SK-N-SH treated with all-trans-retinoic acid at 6 μM for 48 hours (cell line): ENCODE results near the gene CHSY1.

ENCODE experiments used
- ATAC-seq: fragments of 200-7000 bp; cut with Tn5 transposase; 3 replicates; pipeline ENCODE4 v1.9.1; 2020; ENCODE audit warnings: mild to moderate bottlenecking, moderate library complexity
- BACH2 ChIP-seq: fragments of 250-450 bp; sonication (Bioruptor Pico); IDR thresholded peaks from 2 replicates; pipeline ENCODE4 v1.9.0; 2021; ENCODE audit warnings: mild to moderate bottlenecking, borderline replicate concordance
- CREB5 ChIP-seq: fragments of 250-450 bp; sonication (Bioruptor Pico); IDR thresholded peaks from 2 replicates; pipeline ENCODE4 v1.5.1; 2020; ENCODE audit warnings: low read depth, mild to moderate bottlenecking, moderate library complexity
- CSRNP3 ChIP-seq: fragments of 250-450 bp; sonication (Bioruptor Pico); IDR thresholded peaks from 2 replicates; pipeline ENCODE4 v1.5.1; 2021; ENCODE audit warnings: mild to moderate bottlenecking, moderate library complexity
- ESRRG ChIP-seq: fragments of 250-450 bp; sonication (Bioruptor Pico); IDR thresholded peaks from 2 replicates; pipeline ENCODE4 v1.6.1; 2021; ENCODE audit warnings: mild to moderate bottlenecking
- ISL1 ChIP-seq: fragments of 250-450 bp; sonication (Bioruptor Pico); IDR thresholded peaks from 2 replicates; pipeline ENCODE4 v2.1.2; 2022; ENCODE audit warnings: mild to moderate bottlenecking, moderate library complexity
- PATZ1 ChIP-seq: fragments of 250-450 bp; sonication (Bioruptor Pico); IDR thresholded peaks from 2 replicates; pipeline ENCODE4 v1.8.0; 2020; ENCODE audit warnings: mild to moderate bottlenecking, moderate library complexity, borderline replicate concordance
- PPARA ChIP-seq: fragments of 250-450 bp; sonication (Bioruptor Pico); IDR thresholded peaks from 2 replicates; pipeline ENCODE4 v1.5.0; 2020; ENCODE audit warnings: mild to moderate bottlenecking, borderline replicate concordance
- RARB ChIP-seq: fragments of 250-450 bp; sonication (Bioruptor Pico); IDR thresholded peaks from 2 replicates; pipeline ENCODE4 v1.8.0; 2021; ENCODE audit warnings: mild to moderate bottlenecking, moderate library complexity
- SNAI2 ChIP-seq: fragments of 250-450 bp; sonication (Bioruptor Pico); IDR thresholded peaks from 2 replicates; pipeline ENCODE4 v1.5.0; 2020; ENCODE audit warnings: mild to moderate bottlenecking, moderate library complexity
- TCF4 ChIP-seq: fragments of 250-450 bp; sonication (Bioruptor Pico); IDR thresholded peaks from 2 replicates; pipeline ENCODE4 v1.8.0; 2021; ENCODE audit warnings: mild to moderate bottlenecking, moderate library complexity, borderline replicate concordance
- TOX ChIP-seq: fragments of 250-450 bp; sonication (Bioruptor Pico); IDR thresholded peaks from 2 replicates; pipeline ENCODE4 v1.8.0; 2021; ENCODE audit warnings: mild to moderate bottlenecking, moderate library complexity, borderline replicate concordance
- TSHZ2 ChIP-seq: fragments of 250-450 bp; sonication (Bioruptor Pico); IDR thresholded peaks from 2 replicates; pipeline ENCODE4 v1.5.0; 2020; ENCODE audit warnings: mild to moderate bottlenecking, moderate library complexity
- ZC3H10 ChIP-seq: fragments of 250-450 bp; sonication (Bioruptor Pico); IDR thresholded peaks from 2 replicates; pipeline ENCODE4 v1.5.1; 2021; ENCODE audit warnings: mild to moderate bottlenecking, moderate library complexity
- ZFP3 ChIP-seq: fragments of 250-450 bp; sonication (Bioruptor Pico); IDR thresholded peaks from 2 replicates; pipeline ENCODE4 v1.5.0; 2020; ENCODE audit warnings: mild to moderate bottlenecking, moderate library complexity
- ZFP30 ChIP-seq: fragments of 450-650 bp; formaldehyde crosslinking; IDR thresholded peaks from 2 replicates; pipeline ENCODE4 v1.5.0; 2022; ENCODE audit warnings: mild to moderate bottlenecking, moderate library complexity
- ZNF565 ChIP-seq: fragments of 450-650 bp; formaldehyde crosslinking; conservative IDR thresholded peaks from 2 replicates; pipeline ENCODE4 v1.5.0; 2020; ENCODE audit warnings: low read depth, mild to moderate bottlenecking, moderate library complexity
- ZNF70 ChIP-seq: fragments of 450-650 bp; formaldehyde crosslinking; IDR thresholded peaks from 2 replicates; pipeline ENCODE4 v1.5.0; 2020; ENCODE audit warnings: mild to moderate bottlenecking, moderate library complexity
- ZNF8 ChIP-seq: fragments of 450-650 bp; formaldehyde crosslinking; IDR thresholded peaks from 2 replicates; pipeline ENCODE4 v1.5.0; 2020; ENCODE audit warnings: mild to moderate bottlenecking, moderate library complexity

The CHSY1 gene

GRCh38 chr15:101162701-101163483 is 89.0 kb downstream of the CHSY1 start:
- TF ChIP-seq ZFP30 (CRISPR knock-in tag): no peak
- no peak for TF ChIP-seq ZFP3 (CRISPR knock-in tag)
- no peak for TF ChIP-seq ESRRG (CRISPR knock-in tag)
- no peak for TF ChIP-seq TSHZ2 (CRISPR knock-in tag)
- TF ChIP-seq BACH2 (CRISPR knock-in tag): no peak
- TF ChIP-seq ISL1 (CRISPR knock-in tag): no peak
- no peak for TF ChIP-seq ZC3H10 (CRISPR knock-in tag)
- TF ChIP-seq CSRNP3 (CRISPR knock-in tag): no peak
- no peak for TF ChIP-seq SNAI2 (CRISPR knock-in tag)
- TF ChIP-seq RARB (CRISPR knock-in tag): no peak
- no peak for TF ChIP-seq ZNF565
- TF ChIP-seq PPARA: no peak
- no peak for TF ChIP-seq ZNF70 (CRISPR knock-in tag)
- TF ChIP-seq CREB5: no peak
- TF ChIP-seq TOX: no peak
- ATAC-seq: no peak

GRCh38 chr15:101161656-101162055 is 90.2 kb downstream of the CHSY1 start:
- ATAC-seq: no peak
- TF ChIP-seq TOX: no peak
- TF ChIP-seq ZNF70 (CRISPR knock-in tag): no peak
- TF ChIP-seq PATZ1 (CRISPR knock-in tag): no peak

GRCh38 chr15:101159936-101160815 is 91.7 kb downstream of the CHSY1 start:
- TF ChIP-seq TCF4 (CRISPR knock-in tag): no peak
- no peak for TF ChIP-seq TOX
- no peak for ATAC-seq

GRCh38 chr15:101159096-101159935 is 92.5 kb downstream of the CHSY1 start:
- no peak for ATAC-seq

More at GRCh38 chr15:101159096-101159935, 92.5 kb downstream of the CHSY1 start:
- no peak for TF ChIP-seq TOX
- no peak for TF ChIP-seq ZNF8 (CRISPR knock-in tag)
- TF ChIP-seq, all 23 proteins: peak for 0
